K562 (cell line): ENCODE data around the gene OR3A3. TPM values are rescaled to one million over a fixed set of nuclear protein-coding genes. Genes with fewer than 3 reads are reported as not detected.
A peak's percentile ranks its signal among the peaks of the same experiment; 100 is the strongest.
"Not testable (repeated sequence)": the region's sequence is repeated elsewhere in the genome, so short reads cannot be mapped to it uniquely, and the experiment has no call there.

Experiments used
- ATAC-seq: fragments of 200-7000 bp; cut with Tn5 transposase; 3 replicates; pipeline ENCODE4 v1.9.1; 2020; ENCODE audit warnings: moderate library complexity
- BruUV-seq: library from RNA; stranded (reverse); fragments of 400-500 nt; replicated peaks from 2 replicates; lab custom pipeline; 2021; lab: Mats Ljungman, UMichigan
- CTCF ChIA-PET: fragments of 300-600 bp; formaldehyde crosslinking; extraction: SDS; loops from one replicate; lab custom pipeline; 2021; ENCODE audit warnings: low intra/inter-chr PET ratio; lab: Yijun Ruan, JAX
- POLR2A ChIA-PET: fragments of 300-600, 350-650 bp; sonication (Branson Sonifier 250); formaldehyde crosslinking; extraction: SDS; loops from one replicate; lab custom pipeline; 2021; ENCODE audit warnings: antibody characterized with exemption, inconsistent platforms; lab: Yijun Ruan, JAX
- DNase-seq, 4 experiments: peaks; one replicate each; pipeline versions ENCODE4 v3.0.0 to v3.0.0-alpha.2; 2011 to 2018; ENCODE audit warnings: low spot score in 3 of 4, mixed read lengths in 3 of 4; ENCODE audit errors: extremely low read depth in 1 of 4
- FAIRE-seq: peaks from 2 replicates; lab custom pipeline; 2011; peaks lifted over from hg19 to GRCh38; lab: Jason Lieb, UNC
- H2AFZ ChIP-seq: 2 replicates; pipeline ENCODE4 v1.6.0; 2011; ENCODE audit warnings: low read depth, low read length, control low read depth, inconsistent platforms
- H3K27ac ChIP-seq: fragments of 200-600 bp; 3 replicates; pipeline ENCODE4 v1.8.0; 2011; ENCODE audit warnings: low read depth, mild to moderate bottlenecking, control low read depth, inconsistent platforms, low read length, moderate library complexity, mixed read lengths; ENCODE audit errors: extremely low read depth
- H3K27me3 ChIP-seq, 2 experiments: fragments of 300-600 bp in 1 of 2; 2 replicates in 1 of 2; 3 replicates in 1 of 2; pipeline versions ENCODE4 v1.6.0 to v1.8.0; 2011; ENCODE audit warnings: inconsistent platforms in 2 of 2, low read length in 2 of 2, mild to moderate bottlenecking in 1 of 2, mixed read lengths in 1 of 2, moderate library complexity in 1 of 2; ENCODE audit not compliant: control insufficient read depth in 2 of 2, insufficient read depth in 2 of 2
- H3K36me3 ChIP-seq: fragments of 300-600 bp; 3 replicates; pipeline ENCODE4 v1.8.0; 2011; ENCODE audit warnings: mild to moderate bottlenecking, low read length, inconsistent platforms; ENCODE audit not compliant: control insufficient read depth, insufficient read depth
- H3K4me1 ChIP-seq, 2 experiments: fragments of 200-600 bp in 1 of 2; replicated peaks in 1 of 2; 2 replicates in 1 of 2; 3 replicates in 1 of 2; pipeline versions ENCODE4 v1.5.1 to v1.8.0; 2011; ENCODE audit warnings: inconsistent platforms in 2 of 2, low read length in 2 of 2, mild to moderate bottlenecking in 1 of 2, mixed read lengths in 1 of 2, moderate library complexity in 1 of 2; ENCODE audit not compliant: control insufficient read depth in 2 of 2, insufficient read depth in 2 of 2
- H3K4me2 ChIP-seq: 2 replicates; pipeline ENCODE4 v1.6.1; 2011; ENCODE audit warnings: low read length, control low read depth, inconsistent platforms, mixed read lengths; ENCODE audit not compliant: insufficient read depth
- H3K4me3 ChIP-seq: fragments of 200-600 bp; sonication (generic), shearing (Covaris generic); 2 replicates; pipeline ENCODE4 v1.5.1; 2016; ENCODE audit warnings: control low read depth, inconsistent platforms
- H3K79me2 ChIP-seq: fragments of 200-600 bp; 3 replicates; pipeline ENCODE4 v1.8.0; 2011; ENCODE audit warnings: low read length, inconsistent platforms; ENCODE audit not compliant: control insufficient read depth, insufficient read depth
- H3K9ac ChIP-seq, 2 experiments: 2 replicates each; pipeline versions ENCODE4 v1.6.0 to v1.6.1; 2011; ENCODE audit warnings: low read depth in 2 of 2, low read length in 2 of 2, control low read depth in 1 of 2, inconsistent platforms in 1 of 2, mild to moderate bottlenecking in 1 of 2, mixed read lengths in 1 of 2; ENCODE audit not compliant: insufficient read depth in 1 of 2
- H3K9me1 ChIP-seq: one replicate; pipeline ENCODE4 v1.6.0; 2011; ENCODE audit warnings: inconsistent platforms, mild to moderate bottlenecking, low read length, moderate library complexity; ENCODE audit not compliant: control insufficient read depth, insufficient read depth
- H3K9me3 ChIP-seq: replicated peaks from 2 replicates; pipeline ENCODE4 v1.5.1; 2011; ENCODE audit warnings: low read depth, low read length, inconsistent platforms; ENCODE audit not compliant: control insufficient read depth, insufficient read depth
- H4K20me1 ChIP-seq: replicated peaks from 2 replicates; pipeline ENCODE4 v1.6.1; 2011; ENCODE audit warnings: low read length, inconsistent platforms, mixed read lengths; ENCODE audit not compliant: control insufficient read depth, insufficient read depth
- EHMT2 ChIP-seq: fragments of 450-650 bp; IDR thresholded peaks from 2 replicates; pipeline ENCODE4 v1.6.1; 2018; ENCODE audit warnings: antibody characterized with exemption
- MIER1 ChIP-seq: fragments of 450-650 bp; IDR thresholded peaks from 2 replicates; pipeline ENCODE4 v1.6.1; 2016; ENCODE audit warnings: antibody characterized with exemption, mild to moderate bottlenecking, low read depth
- YY1 ChIP-seq, 3 experiments: IDR thresholded peaks; 2 replicates each; pipeline ENCODE4 v1.6.1; 2011; ENCODE audit warnings: low read length in 2 of 3, mild to moderate bottlenecking in 2 of 3, moderate library complexity in 2 of 3, borderline replicate concordance in 1 of 3, control low read depth in 1 of 3, low read depth in 1 of 3; ENCODE audit not compliant: insufficient read depth in 3 of 3, insufficient replicate concordance in 2 of 3, control insufficient read depth in 1 of 3, insufficient read length in 1 of 3; ENCODE audit errors: extremely low read depth in 1 of 3
- ZNF766 ChIP-seq: fragments of 200-800 bp; sonication (Bioruptor generic); conservative IDR thresholded peaks from 2 replicates; pipeline ENCODE4 v1.6.1; 2016; ENCODE audit warnings: missing genetic modification characterization, missing compliant biosample characterization
- WGBS: fragments of 100-300 bp; shearing (Covaris generic); methylation state at CpG from one replicate; pipeline ENCODE4 v1.1.6; 2016; ENCODE audit warnings: low coverage, mixed read lengths; ENCODE audit not compliant: insufficient coverage; ENCODE audit errors: missing lambda C conversion rate; 5-methylcytosine and 5-hydroxymethylcytosine counted together
- in situ Hi-C: fragments of 300-500 bp; cut with MboI; formaldehyde crosslinking; loops from 4 replicates; pipeline ENCODE4 v1.15.0; 2018; ENCODE audit warnings: inconsistent platforms, mixed read lengths
- intact Hi-C: fragments of 100-400 bp; cut with micrococcal nuclease; formaldehyde crosslinking; loops from 2 replicates; pipeline ENCODE4 v1.14.2; 2022
- polyA plus RNA-seq, 8 experiments: library from polyadenylated mRNA; depleted of rRNA in 4 of 8; stranded (reverse) in 5 of 8; unstranded in 3 of 8; fragments of >200 nt; fragmentation: Nextera tagmentation in 2 of 8; fragmentation: Illumina TruSeq in 1 of 8; extraction: Ambion mirVana in 2 of 8; extraction: Trizol in 1 of 8; gene quantifications; 2 replicates each; pipeline versions ENCODE4 v1.2.1 to v1.2.3, GENCODE V29; 2011 to 2014; ENCODE audit warnings: inconsistent platforms in 1 of 8, missing spikeins in 1 of 8
- total RNA-seq, 7 experiments: library from RNA; depleted of rRNA in 6 of 7; stranded (reverse); fragments of >200 nt in 6 of 7; fragmentation: Illumina TruSeq in 2 of 7; extraction: Trizol in 2 of 7; gene quantifications; 2 replicates each; pipeline versions ENCODE4 v1.2.1 to v1.2.3, GENCODE V29; 2011 to 2021; ENCODE audit warnings: low replicate concordance in 1 of 7
- TF ChIP-seq, protein P1 (sequence below), 2 experiments: fragments of 450-650 bp; IDR thresholded peaks; 2 replicates each; pipeline ENCODE4 v1.6.1; 2018; ENCODE audit warnings: mild to moderate bottlenecking in 2 of 2, low read depth in 1 of 2; ENCODE audit not compliant: partially characterized antibody in 2 of 2
- TF ChIP-seq, protein P2 (sequence below), 2 experiments: fragments of 450-650 bp; conservative IDR thresholded peaks; 2 replicates each; pipeline ENCODE4 v1.6.1; 2017; ENCODE audit warnings: mild to moderate bottlenecking in 2 of 2, moderate library complexity in 2 of 2

Gene OR3A3
- total and polyA plus RNA-seq, 9 of the 15 experiments (the other 6 are each of a cell fraction or from before 2014, with no cell fraction given) = not detected

DNA sequence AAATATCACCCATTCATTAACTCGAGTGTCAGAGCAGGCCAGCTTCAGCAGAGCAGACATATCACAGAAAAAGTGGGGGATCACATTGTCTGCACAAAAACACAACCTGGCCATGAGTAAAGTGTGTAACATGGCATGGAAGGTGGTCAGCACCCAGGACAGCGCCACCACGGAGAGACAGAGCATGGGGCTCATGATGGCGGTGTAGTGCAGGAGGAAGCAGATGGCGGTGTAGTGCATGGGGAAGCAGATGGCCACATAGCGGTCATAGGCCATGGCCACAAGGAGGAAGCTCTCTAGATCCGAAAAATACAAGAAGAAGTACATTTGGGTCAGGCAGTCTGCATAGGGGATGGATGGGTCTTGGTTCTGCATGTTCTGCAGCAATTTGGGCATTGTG, 22.0 kb downstream of the OR3A3 start:
- FAIRE-seq (peak; percentile 15), ATAC-seq (peak; percentile 81)
- 2% methylated on average over 7 of the region's 7 CpGs for WGBS
- TF ChIP-seq ZNF766 (0 out of 2 replicates have a peak, but pooled peaks have one; percentile 21), YY1 (IDR thresholded peaks at IDR 0.05; ENCODE audit: borderline replicate concordance in 1 of 3, control insufficient read depth in 1 of 3, extremely low read depth in 1 of 3, insufficient read depth in 3 of 3, insufficient read length in 1 of 3, insufficient replicate concordance in 2 of 3, low read depth in 1 of 3, low read length in 2 of 3) (peak in 1 of 3 experiments; percentile 62), MIER1 (peak; percentile 92), EHMT2 (peak; percentile 98)
- TF ChIP-seq, protein P1, sequence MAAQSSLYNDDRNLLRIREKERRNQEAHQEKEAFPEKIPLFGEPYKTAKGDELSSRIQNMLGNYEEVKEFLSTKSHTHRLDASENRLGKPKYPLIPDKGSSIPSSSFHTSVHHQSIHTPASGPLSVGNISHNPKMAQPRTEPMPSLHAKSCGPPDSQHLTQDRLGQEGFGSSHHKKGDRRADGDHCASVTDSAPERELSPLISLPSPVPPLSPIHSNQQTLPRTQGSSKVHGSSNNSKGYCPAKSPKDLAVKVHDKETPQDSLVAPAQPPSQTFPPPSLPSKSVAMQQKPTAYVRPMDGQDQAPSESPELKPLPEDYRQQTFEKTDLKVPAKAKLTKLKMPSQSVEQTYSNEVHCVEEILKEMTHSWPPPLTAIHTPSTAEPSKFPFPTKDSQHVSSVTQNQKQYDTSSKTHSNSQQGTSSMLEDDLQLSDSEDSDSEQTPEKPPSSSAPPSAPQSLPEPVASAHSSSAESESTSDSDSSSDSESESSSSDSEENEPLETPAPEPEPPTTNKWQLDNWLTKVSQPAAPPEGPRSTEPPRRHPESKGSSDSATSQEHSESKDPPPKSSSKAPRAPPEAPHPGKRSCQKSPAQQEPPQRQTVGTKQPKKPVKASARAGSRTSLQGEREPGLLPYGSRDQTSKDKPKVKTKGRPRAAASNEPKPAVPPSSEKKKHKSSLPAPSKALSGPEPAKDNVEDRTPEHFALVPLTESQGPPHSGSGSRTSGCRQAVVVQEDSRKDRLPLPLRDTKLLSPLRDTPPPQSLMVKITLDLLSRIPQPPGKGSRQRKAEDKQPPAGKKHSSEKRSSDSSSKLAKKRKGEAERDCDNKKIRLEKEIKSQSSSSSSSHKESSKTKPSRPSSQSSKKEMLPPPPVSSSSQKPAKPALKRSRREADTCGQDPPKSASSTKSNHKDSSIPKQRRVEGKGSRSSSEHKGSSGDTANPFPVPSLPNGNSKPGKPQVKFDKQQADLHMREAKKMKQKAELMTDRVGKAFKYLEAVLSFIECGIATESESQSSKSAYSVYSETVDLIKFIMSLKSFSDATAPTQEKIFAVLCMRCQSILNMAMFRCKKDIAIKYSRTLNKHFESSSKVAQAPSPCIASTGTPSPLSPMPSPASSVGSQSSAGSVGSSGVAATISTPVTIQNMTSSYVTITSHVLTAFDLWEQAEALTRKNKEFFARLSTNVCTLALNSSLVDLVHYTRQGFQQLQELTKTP (IDR thresholded peaks at IDR 0.05; ENCODE audit: low read depth in 1 of 2, partially characterized antibody in 2 of 2) = peak in 1 of 2 experiments; percentile 44
- TF ChIP-seq, protein P2, sequence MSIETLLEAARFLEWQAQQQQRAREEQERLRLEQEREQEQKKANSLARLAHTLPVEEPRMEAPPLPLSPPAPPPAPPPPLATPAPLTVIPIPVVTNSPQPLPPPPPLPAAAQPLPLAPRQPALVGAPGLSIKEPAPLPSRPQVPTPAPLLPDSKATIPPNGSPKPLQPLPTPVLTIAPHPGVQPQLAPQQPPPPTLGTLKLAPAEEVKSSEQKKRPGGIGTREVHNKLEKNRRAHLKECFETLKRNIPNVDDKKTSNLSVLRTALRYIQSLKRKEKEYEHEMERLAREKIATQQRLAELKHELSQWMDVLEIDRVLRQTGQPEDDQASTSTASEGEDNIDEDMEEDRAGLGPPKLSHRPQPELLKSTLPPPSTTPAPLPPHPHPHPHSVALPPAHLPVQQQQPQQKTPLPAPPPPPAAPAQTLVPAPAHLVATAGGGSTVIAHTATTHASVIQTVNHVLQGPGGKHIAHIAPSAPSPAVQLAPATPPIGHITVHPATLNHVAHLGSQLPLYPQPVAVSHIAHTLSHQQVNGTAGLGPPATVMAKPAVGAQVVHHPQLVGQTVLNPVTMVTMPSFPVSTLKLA (conservative IDR thresholded peaks at IDR 0.05) = 0 out of 4 replicates have a peak, but pooled peaks of 1 of the 2 experiments have one; percentile 27

More for the DNA sequence above, 22.0 kb downstream of the OR3A3 start:
- H3K79me2 ChIP-seq, H3K9me3 ChIP-seq, H2AFZ ChIP-seq, H3K9me1 ChIP-seq, H3K4me1 ChIP-seq, BruUV-seq, H3K36me3 ChIP-seq, H3K9ac ChIP-seq, POLR2A ChIA-PET, H3K4me3 ChIP-seq, H3K27me3 ChIP-seq, H3K27ac ChIP-seq, intact Hi-C loops, CTCF ChIA-PET, in situ Hi-C loops, H4K20me1 ChIP-seq, H3K4me2 ChIP-seq: not testable (repeated sequence)
- peak in 2 of 4 experiments; percentile 7 to 21 for DNase-seq
